Motor neuron (in vitro differentiated cells): ENCODE data around the gene TMEM91. TPM values are rescaled to one million over a fixed set of nuclear protein-coding genes. Genes with fewer than 3 reads are reported as not detected.

Source experiments
- total RNA-seq, 8 experiments: library from RNA; unstranded; fragments of 300-600 nt; gene quantifications; 2 replicates each; pipeline versions ENCODE4 v1.2.3 to v1.2.4, GENCODE V29; 2022

The TMEM91 gene
- total RNA-seq, 8 experiments from 2014 or later: 4.8 to 17.6 (median 6.4) TPM

Other genes with a start within 250 kb of the TMEM91 start
- 1 to 10 TPM in 2 of 8 experiments, under 1 TPM in 5, not detected in 1; 0.13 to 2.2 (median 1.00) TPM for gene CYP2S1, start 183.3 kb upstream of the TMEM91 start, total RNA-seq
- gene AXL, start 157.3 kb upstream of the TMEM91 start, total RNA-seq: 10 to 100 TPM in 2 of 8 experiments, 1 to 10 TPM in 4, under 1 TPM in 2; 0.55 to 20.8 (median 4.9) TPM
- gene HNRNPUL1, start 112.2 kb upstream of the TMEM91 start, total RNA-seq: 100 to 1,000 TPM in 6 of 8 experiments, 10 to 100 TPM in 2; 79.3 to 196 (median 113) TPM
- gene CCDC97, start 66.4 kb upstream of the TMEM91 start, total RNA-seq: 10 to 100 TPM in 3 of 8 experiments, 1 to 10 TPM in 5; 6.6 to 25.0 (median 9.7) TPM
- gene TGFB1, start 22.6 kb upstream of the TMEM91 start, total RNA-seq: 10 to 100 TPM in 3 of 8 experiments, 1 to 10 TPM in 4, under 1 TPM in 1; 0.71 to 42.7 (median 4.8) TPM
- 10 to 100 TPM in 2 of 8 experiments, 1 to 10 TPM in 6; 4.6 to 15.3 (median 6.3) TPM for gene B9D2, start 12.4 kb upstream of the TMEM91 start, total RNA-seq
- gene EXOSC5, start 20.8 kb downstream of the TMEM91 start, total RNA-seq: 10 to 100 TPM; 14.9 to 61.8 (median 35.6) TPM
- gene BCKDHA, start 21.3 kb downstream of the TMEM91 start, total RNA-seq: 10 to 100 TPM; 17.8 to 46.4 (median 35.4) TPM
- gene B3GNT8, start 50.8 kb downstream of the TMEM91 start, total RNA-seq: 1 to 10 TPM in 4 of 8 experiments, under 1 TPM in 4; 0.50 to 3.1 (median 1.4) TPM
- gene DMAC2, start 63.4 kb downstream of the TMEM91 start, total RNA-seq: 10 to 100 TPM; 26.5 to 47.4 (median 33.7) TPM
- under 1 TPM in 3 of 8 experiments, not detected in 5; 0.21 to 0.62 (median 0.37) TPM for gene ERICH4, start 66.6 kb downstream of the TMEM91 start, total RNA-seq
- 1 to 10 TPM in 1 of 8 experiments, under 1 TPM in 1, not detected in 6; 0.14 to 1.3 TPM for gene CEACAM21, start 199.6 kb downstream of the TMEM91 start, total RNA-seq